Measurements from ENCODE around the gene PTPN23.

The PTPN23 gene

GRCh38 chr3:47420511-47421484, 40.0 kb downstream of the PTPN23 start (continued):
- TF ChIP-seq, protein P1, sequence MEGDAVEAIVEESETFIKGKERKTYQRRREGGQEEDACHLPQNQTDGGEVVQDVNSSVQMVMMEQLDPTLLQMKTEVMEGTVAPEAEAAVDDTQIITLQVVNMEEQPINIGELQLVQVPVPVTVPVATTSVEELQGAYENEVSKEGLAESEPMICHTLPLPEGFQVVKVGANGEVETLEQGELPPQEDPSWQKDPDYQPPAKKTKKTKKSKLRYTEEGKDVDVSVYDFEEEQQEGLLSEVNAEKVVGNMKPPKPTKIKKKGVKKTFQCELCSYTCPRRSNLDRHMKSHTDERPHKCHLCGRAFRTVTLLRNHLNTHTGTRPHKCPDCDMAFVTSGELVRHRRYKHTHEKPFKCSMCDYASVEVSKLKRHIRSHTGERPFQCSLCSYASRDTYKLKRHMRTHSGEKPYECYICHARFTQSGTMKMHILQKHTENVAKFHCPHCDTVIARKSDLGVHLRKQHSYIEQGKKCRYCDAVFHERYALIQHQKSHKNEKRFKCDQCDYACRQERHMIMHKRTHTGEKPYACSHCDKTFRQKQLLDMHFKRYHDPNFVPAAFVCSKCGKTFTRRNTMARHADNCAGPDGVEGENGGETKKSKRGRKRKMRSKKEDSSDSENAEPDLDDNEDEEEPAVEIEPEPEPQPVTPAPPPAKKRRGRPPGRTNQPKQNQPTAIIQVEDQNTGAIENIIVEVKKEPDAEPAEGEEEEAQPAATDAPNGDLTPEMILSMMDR (tag by site-specific recombination; IDR thresholded peaks at IDR 0.05), result peak; percentile 78
- peak; percentile 96 for TF ChIP-seq PRDM1 (tag by site-specific recombination; IDR thresholded peaks at IDR 0.05)
- TF ChIP-seq ZBTB11 (tag by site-specific recombination; conservative IDR thresholded peaks at IDR 0.05; ENCODE audit: low read depth), result peak; percentile 88

- POLR2A ChIA-PET, result interaction anchor here (0.8 to 1.7 kb wide), 2 partner anchors 10 to 54 kb away, joined by 3 to 6 read pairs; partner anchors contain the start of gene SCAP
Observed at GRCh38 chr3:47421741-47422649, 41.2 kb downstream of the PTPN23 start.

DNA sequence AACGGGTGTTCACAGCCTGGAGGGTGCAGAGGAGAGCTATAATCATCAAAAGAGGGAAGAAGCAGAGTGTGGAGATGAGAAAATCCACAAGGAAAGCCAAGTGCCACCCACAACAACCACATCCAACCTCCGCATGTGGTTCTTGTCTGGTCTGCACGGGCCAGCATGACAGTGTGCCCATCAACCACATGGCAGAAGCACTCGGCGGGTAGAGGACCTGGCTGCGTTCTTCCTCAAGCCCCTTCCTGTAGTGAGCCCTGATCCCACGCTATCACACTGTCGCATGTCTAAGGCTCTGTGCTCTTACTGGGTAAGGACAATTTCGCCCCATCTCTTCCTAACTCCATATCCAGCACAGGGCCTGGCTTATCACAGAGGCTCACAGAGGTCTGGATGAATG, 41.9 kb downstream of the PTPN23 start:
- H3K4me3 ChIP-seq (ENCODE audit: low read depth, low read length), result no peak overlapping the region
- no peak overlapping the region for H3K27ac ChIP-seq (ENCODE audit: extremely low read depth, low read depth, low read length)
- ChIA-PET CTCF (interaction anchor here (2.6 to 3.3 kb wide), 2 partner anchors 12 to 21 kb away, joined by 8 to 18 read pairs; no protein-coding TSS in a partner anchor), POLR2A (no interaction called here)
- H3K36me3 ChIP-seq (ENCODE audit: control insufficient read depth in 2 of 2, insufficient read depth in 1 of 2, low read length in 2 of 2), result peaks cover 0 to 81% of the 10 kb centered on the region in 2 experiments; a peak in 1 of 3 replicates
- no peaks in the 10 kb centered on the region for H3K9me3 ChIP-seq (ENCODE audit: control insufficient read depth, insufficient read depth, low read depth, low read length)
- no peaks in the 10 kb centered on the region for H3K4me1 ChIP-seq (ENCODE audit: control insufficient read depth, insufficient read depth, low read length)
- no peak for TF ChIP-seq ZSCAN5A (tag by site-specific recombination; IDR thresholded peaks at IDR 0.05)
- TF ChIP-seq, protein P2, sequence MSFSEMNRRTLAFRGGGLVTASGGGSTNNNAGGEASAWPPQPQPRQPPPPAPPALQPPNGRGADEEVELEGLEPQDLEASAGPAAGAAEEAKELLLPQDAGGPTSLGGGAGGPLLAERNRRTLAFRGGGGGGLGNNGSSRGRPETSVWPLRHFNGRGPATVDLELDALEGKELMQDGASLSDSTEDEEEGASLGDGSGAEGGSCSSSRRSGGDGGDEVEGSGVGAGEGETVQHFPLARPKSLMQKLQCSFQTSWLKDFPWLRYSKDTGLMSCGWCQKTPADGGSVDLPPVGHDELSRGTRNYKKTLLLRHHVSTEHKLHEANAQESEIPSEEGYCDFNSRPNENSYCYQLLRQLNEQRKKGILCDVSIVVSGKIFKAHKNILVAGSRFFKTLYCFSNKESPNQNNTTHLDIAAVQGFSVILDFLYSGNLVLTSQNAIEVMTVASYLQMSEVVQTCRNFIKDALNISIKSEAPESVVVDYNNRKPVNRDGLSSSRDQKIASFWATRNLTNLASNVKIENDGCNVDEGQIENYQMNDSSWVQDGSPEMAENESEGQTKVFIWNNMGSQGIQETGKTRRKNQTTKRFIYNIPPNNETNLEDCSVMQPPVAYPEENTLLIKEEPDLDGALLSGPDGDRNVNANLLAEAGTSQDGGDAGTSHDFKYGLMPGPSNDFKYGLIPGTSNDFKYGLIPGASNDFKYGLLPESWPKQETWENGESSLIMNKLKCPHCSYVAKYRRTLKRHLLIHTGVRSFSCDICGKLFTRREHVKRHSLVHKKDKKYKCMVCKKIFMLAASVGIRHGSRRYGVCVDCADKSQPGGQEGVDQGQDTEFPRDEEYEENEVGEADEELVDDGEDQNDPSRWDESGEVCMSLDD (tag by site-specific recombination; IDR thresholded peaks at IDR 0.05), result no peak
- TF ChIP-seq ZNF280D (tag by site-specific recombination; IDR thresholded peaks at IDR 0.05), result no peak
- TF ChIP-seq ZSCAN30 (tag by site-specific recombination; IDR thresholded peaks at IDR 0.05), result no peak
- TF ChIP-seq ZNF341 (tag by site-specific recombination; IDR thresholded peaks at IDR 0.05; ENCODE audit: low read depth), result no peak

More at GRCh38 chr3:47421741-47422649, 41.2 kb downstream of the PTPN23 start:
- CTCF ChIA-PET, result interaction anchor here (0.6 to 3.3 kb wide), 9 partner anchors 13 to 731 kb away, joined by 4 to 18 read pairs (median 5); no protein-coding TSS in a partner anchor
- Histone ChIP-seq H3K36me3 (ENCODE audit: control insufficient read depth in 2 of 2, insufficient read depth in 1 of 2, low read length in 2 of 2) (peaks cover 0 to 78% of the 10 kb centered on the region in 2 experiments; a peak in 1 of 3 replicates), H3K9me3 (ENCODE audit: control insufficient read depth, insufficient read depth, low read depth, low read length) (no peaks in the 10 kb centered on the region), H3K27ac (ENCODE audit: extremely low read depth, low read depth, low read length) (no peak overlapping the region), H3K4me1 (ENCODE audit: control insufficient read depth, insufficient read depth, low read length) (no peaks in the 10 kb centered on the region), H3K4me3 (ENCODE audit: low read depth, low read length) (no peak overlapping the region)
- TF ChIP-seq ZNF529 (tag by site-specific recombination; IDR thresholded peaks at IDR 0.05; ENCODE audit: insufficient replicate concordance), result no peak
- no peak for TF ChIP-seq ZNF19 (tag by site-specific recombination; IDR thresholded peaks at IDR 0.05; ENCODE audit: low read depth)
- TF ChIP-seq ZNF114 (tag by site-specific recombination; IDR thresholded peaks at IDR 0.05), result no peak
- TF ChIP-seq, protein P1 (tag by site-specific recombination; IDR thresholded peaks at IDR 0.05), result peak; percentile 31; the same call in 1 of the 2 replicates
- TF ChIP-seq ZBTB17 (tag by site-specific recombination; IDR thresholded peaks at IDR 0.05), result peak; percentile 39; the same call in 1 of the 2 replicates
- 0 out of 2 replicates have a peak, but pooled peaks have one; percentile 7 for TF ChIP-seq ZIC2 (tag by site-specific recombination; IDR thresholded peaks at IDR 0.05)
- 0 out of 2 replicates have a peak, but pooled peaks have one; percentile 55 for TF ChIP-seq SCRT2 (tag by site-specific recombination; IDR thresholded peaks at IDR 0.05)
